GM12801 (cell line): Measurements from ENCODE around the gene BTBD9.

ENCODE experiments used
- CTCF ChIP-seq: IDR thresholded peaks from one replicate; pipeline ENCODE4 v1.5.1; 2011; ENCODE audit warnings: control low read depth; ENCODE audit not compliant: insufficient read length; ENCODE audit errors: extremely low read depth

BTBD9 gene

GRCh38 chr6:38319256-38320212 is 320.2 kb downstream of the BTBD9 start:
- no peak for TF ChIP-seq CTCF

- no peak for TF ChIP-seq CTCF
These were observed 323.4 kb downstream of the BTBD9 start for GRCh38 chr6:38316099-38316868.

GRCh38 chr6:38311201-38311600 is 328.5 kb downstream of the BTBD9 start:
- no peak for TF ChIP-seq CTCF

- no peak for TF ChIP-seq CTCF
These were observed 329.7 kb downstream of the BTBD9 start for GRCh38 chr6:38310061-38310460.

- TF ChIP-seq CTCF = no peak
These were observed 332.0 kb downstream of the BTBD9 start for GRCh38 chr6:38307740-38308139.

GRCh38 chr6:38306931-38307330 is 332.8 kb downstream of the BTBD9 start:
- no peak for TF ChIP-seq CTCF

GRCh38 chr6:38305995-38306681 is 333.6 kb downstream of the BTBD9 start:
- no peak for TF ChIP-seq CTCF
